Sigmoid colon (tissue), 7 donors: ENCODE measurements around the gene PLEKHA7. TPM values are rescaled to one million over a fixed set of nuclear protein-coding genes. Genes with fewer than 3 reads are reported as not detected.

Experiments used
- DNase-seq: peaks from one replicate; pipeline ENCODE4 v3.0.0-alpha.2; 2019
- H3K27ac ChIP-seq, 4 donors: fragments of 200-600 bp; sonication (generic); one replicate each; pipeline ENCODE4 v1.5.1; 2016 to 2019; ENCODE audit warnings: mild to moderate bottlenecking in 1 of 4
- H3K27me3 ChIP-seq, 3 donors: fragments of 200-600 bp; sonication (generic); one replicate each; pipeline ENCODE4 v1.5.1; 2019; ENCODE audit warnings: mild to moderate bottlenecking in 1 of 3
- H3K36me3 ChIP-seq, 4 donors: fragments of 200-600 bp; sonication (generic); one replicate each; pipeline ENCODE4 v1.5.1; 2016 to 2019
- H3K4me1 ChIP-seq, 4 donors: fragments of 200-600 bp; sonication (generic); one replicate each; pipeline ENCODE4 v1.5.1; 2017 to 2019
- H3K4me3 ChIP-seq, 4 donors: fragments of 200-600 bp; sonication (generic); one replicate each; pipeline ENCODE4 v1.5.1; 2017 to 2019; ENCODE audit warnings: mild to moderate bottlenecking in 2 of 4, moderate library complexity in 1 of 4
- H3K9me3 ChIP-seq, 4 donors: fragments of 200-600 bp in 3 of 4; sonication (generic) in 3 of 4; one replicate each; pipeline versions ENCODE4 v1.5.1 to v1.6.1; 2013 to 2019
- CTCF ChIP-seq, 4 experiments: fragments of 450-650 bp in 3 of 4; fragments of 200-600 bp in 1 of 4; IDR thresholded peaks; one replicate each; pipeline ENCODE4 v1.5.1; 2016 to 2019; ENCODE audit warnings: antibody characterized with exemption in 4 of 4, mild to moderate bottlenecking in 3 of 4, moderate library complexity in 2 of 4
- EP300 ChIP-seq, 4 donors: sonication (generic); formaldehyde crosslinking; IDR thresholded peaks; one replicate each; pipeline ENCODE4 v1.6.1; 2017; ENCODE audit warnings: antibody characterized with exemption in 4 of 4
- POLR2A ChIP-seq, 2 donors: fragments of 450-650 bp; IDR thresholded peaks; one replicate each; pipeline ENCODE4 v1.6.1; 2016; ENCODE audit warnings: antibody characterized with exemption in 2 of 2, mild to moderate bottlenecking in 2 of 2, moderate library complexity in 2 of 2
- POLR2AphosphoS5 ChIP-seq, 4 donors: sonication (generic); formaldehyde crosslinking; IDR thresholded peaks; one replicate each; pipeline ENCODE4 v1.6.1; 2017; ENCODE audit warnings: antibody characterized with exemption in 4 of 4
- WGBS, 2 donors: extraction: QIAGEN DNeasy Blood & Tissue Kit; methylation state at CpG; one replicate each; pipeline ENCODE4 v1.1.7; 2013; 5-methylcytosine and 5-hydroxymethylcytosine counted together
- intact Hi-C: fragments of 100-400 bp; cut with DNase I; formaldehyde crosslinking; loops from one replicate; pipeline ENCODE4 v1.15.1; 2023
- polyA plus RNA-seq, 3 donors: library from polyadenylated mRNA; stranded (reverse); fragments of 200-250 nt; gene quantifications; one replicate each; pipeline ENCODE4 v1.2.3, GENCODE V29; 2013
- total RNA-seq, 4 donors: library from RNA; depleted of rRNA; stranded (reverse); fragments of >200 nt; gene quantifications; one replicate each; pipeline ENCODE4 v1.1.0, GENCODE V29; 2016
- donor health status: healthy with polysubstance abuse.
- donor health status: Bipolar disorder and iron deficiency.
- donor health status: healthy.

PLEKHA7 gene
- total and polyA plus RNA-seq, 7 donors = 2.9 to 45.3 (median 10.2) TPM

GRCh38 chr11:16758382-16759024 lies 255.7 kb downstream of the PLEKHA7 start:
- Histone ChIP-seq H3K4me3 (no peak overlapping the region), H3K9me3 (no peaks in the 10 kb centered on the region), H3K36me3 (peaks cover 8 to 55% (median 23%) of the 10 kb centered on the region in 4 donors), H3K27ac (no peak overlapping the region), H3K4me1 (no peaks in the 10 kb centered on the region), H3K27me3 (no peaks in the 10 kb centered on the region)
- intact Hi-C loops = no loop called here
- TF ChIP-seq EP300 (IDR thresholded peaks at IDR 0.05) (no peak), POLR2A (IDR thresholded peaks at IDR 0.05) (no peak), POLR2AphosphoS5 (IDR thresholded peaks at IDR 0.05) (no peak), CTCF (IDR thresholded peaks at IDR 0.05) (no peak)
- no peak for DNase-seq
- 96% methylated on average over 4 of the region's 4 CpGs for WGBS, 2 donors

DNA sequence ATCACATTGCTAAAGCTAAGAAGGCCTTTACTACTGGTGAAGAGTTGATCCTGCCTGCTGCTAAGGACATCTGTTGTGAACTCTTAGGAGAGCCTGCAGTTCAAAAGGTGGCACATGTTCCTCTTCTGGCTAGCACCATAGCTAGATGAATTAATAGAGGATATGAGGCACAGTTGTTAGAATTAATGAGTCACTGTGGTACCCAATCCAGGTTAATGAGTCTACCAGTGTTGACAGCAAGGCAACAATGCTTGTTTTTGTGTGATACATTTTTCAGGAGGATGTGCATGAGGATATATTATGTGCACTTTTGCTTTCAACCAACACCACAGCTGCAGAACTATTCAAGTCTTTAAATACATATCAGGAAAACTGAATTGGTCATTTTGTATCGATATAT lies 263.8 kb downstream of the PLEKHA7 start:
- no peak overlapping the region for H3K27ac ChIP-seq
- no peak for DNase-seq
- no peak overlapping the region for H3K4me3 ChIP-seq
- peaks cover 16 to 98% (median 55%) of the 10 kb centered on the region in 4 donors for H3K36me3 ChIP-seq
- intact Hi-C loops = no loop called here
- H3K4me1 ChIP-seq = peaks cover 0 to 7% (median 2%) of the 10 kb centered on the region in 4 donors
- TF ChIP-seq POLR2A (IDR thresholded peaks at IDR 0.05) (no peak), CTCF (IDR thresholded peaks at IDR 0.05) (no peak), POLR2AphosphoS5 (IDR thresholded peaks at IDR 0.05) (no peak), EP300 (IDR thresholded peaks at IDR 0.05) (no peak)
- H3K27me3 ChIP-seq = no peaks in the 10 kb centered on the region
- 0 to 42% methylated on average over 1 of the region's 1 CpG for WGBS, 2 donors
- no peaks in the 10 kb centered on the region for H3K9me3 ChIP-seq

DNA sequence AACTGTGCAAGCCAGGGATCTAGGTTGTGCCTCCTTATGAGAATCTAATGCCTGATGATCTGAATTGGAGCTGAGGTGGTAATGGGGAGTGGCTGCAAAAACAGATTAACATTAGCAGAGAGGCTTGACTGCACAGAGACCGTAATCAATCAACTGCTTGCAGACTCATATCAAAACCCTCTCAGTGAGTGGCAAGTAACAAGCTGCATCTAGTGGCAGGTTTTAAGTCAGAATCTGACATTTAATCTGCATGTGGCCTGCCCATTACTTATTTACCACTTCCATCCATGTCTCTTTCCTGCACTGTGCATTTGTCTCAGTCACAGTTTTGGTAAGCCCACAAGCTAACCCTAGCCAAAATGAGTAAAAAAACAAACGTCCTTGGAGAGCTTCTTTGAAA lies 264.5 kb downstream of the PLEKHA7 start:
- H3K4me1 ChIP-seq = peaks cover 0 to 15% (median 9%) of the 10 kb centered on the region in 4 donors
- no peak for DNase-seq
- 65 to 72% methylated on average over 2 of the region's 2 CpGs for WGBS, 2 donors
- H3K36me3 ChIP-seq = peaks cover 16 to 98% (median 54%) of the 10 kb centered on the region in 4 donors
- H3K9me3 ChIP-seq = no peaks in the 10 kb centered on the region
- H3K27me3 ChIP-seq = no peaks in the 10 kb centered on the region
- TF ChIP-seq POLR2A (IDR thresholded peaks at IDR 0.05) (no peak), EP300 (IDR thresholded peaks at IDR 0.05) (no peak), POLR2AphosphoS5 (IDR thresholded peaks at IDR 0.05) (no peak), CTCF (IDR thresholded peaks at IDR 0.05) (no peak)
- intact Hi-C loops = no loop called here
- H3K27ac ChIP-seq = no peak overlapping the region
- no peak overlapping the region for H3K4me3 ChIP-seq

- Histone ChIP-seq H3K36me3 (peaks cover 16 to 98% (median 53%) of the 10 kb centered on the region in 4 donors), H3K27me3 (no peaks in the 10 kb centered on the region), H3K4me3 (no peak overlapping the region), H3K9me3 (no peaks in the 10 kb centered on the region), H3K27ac (no peak overlapping the region), H3K4me1 (peaks cover 0 to 21% (median 14%) of the 10 kb centered on the region in 4 donors)
- DNase-seq = no peak
- 99% methylated on average over 1 of the region's 1 CpG for WGBS, 2 donors
- intact Hi-C loops = no loop called here
- TF ChIP-seq EP300 (IDR thresholded peaks at IDR 0.05) (no peak), CTCF (IDR thresholded peaks at IDR 0.05) (no peak), POLR2A (IDR thresholded peaks at IDR 0.05) (no peak), POLR2AphosphoS5 (IDR thresholded peaks at IDR 0.05) (no peak)
These were observed 265.1 kb downstream of the PLEKHA7 start for GRCh38 chr11:16749092-16749491.
